GM21786 (cell line): ENCODE measurements around the gene TSPEAR.
"Not testable (repeated sequence)": the region's sequence is repeated elsewhere in the genome, so short reads cannot be mapped to it uniquely, and the experiment has no call there.

Experiments used
- ATAC-seq: cut with Tn5 transposase; IDR thresholded peaks from one replicate; pipeline ENCODE4 v1.9.1; 2021; ENCODE audit not compliant: unreplicated experiment

TSPEAR gene

DNA sequence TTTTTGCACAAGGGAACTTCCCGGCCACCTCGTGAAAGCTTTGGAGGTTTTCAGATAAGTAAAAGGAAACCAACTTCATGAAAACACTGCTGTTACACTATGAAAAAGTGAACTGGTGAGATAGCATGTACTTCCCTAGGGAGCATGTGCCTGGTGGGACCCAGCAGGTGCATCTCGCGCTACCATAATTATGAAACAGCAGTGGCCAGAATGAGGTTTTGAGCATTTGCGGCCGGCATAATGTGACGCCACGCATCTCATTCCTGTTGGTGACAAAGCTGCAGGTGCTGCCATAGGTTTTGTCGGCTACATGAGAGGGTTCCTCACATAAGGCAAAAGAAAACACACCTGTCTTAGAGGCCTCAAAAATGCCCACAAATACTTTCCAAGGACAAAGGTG, 154.5 kb downstream of the TSPEAR start:
- ATAC-seq: no peak

DNA sequence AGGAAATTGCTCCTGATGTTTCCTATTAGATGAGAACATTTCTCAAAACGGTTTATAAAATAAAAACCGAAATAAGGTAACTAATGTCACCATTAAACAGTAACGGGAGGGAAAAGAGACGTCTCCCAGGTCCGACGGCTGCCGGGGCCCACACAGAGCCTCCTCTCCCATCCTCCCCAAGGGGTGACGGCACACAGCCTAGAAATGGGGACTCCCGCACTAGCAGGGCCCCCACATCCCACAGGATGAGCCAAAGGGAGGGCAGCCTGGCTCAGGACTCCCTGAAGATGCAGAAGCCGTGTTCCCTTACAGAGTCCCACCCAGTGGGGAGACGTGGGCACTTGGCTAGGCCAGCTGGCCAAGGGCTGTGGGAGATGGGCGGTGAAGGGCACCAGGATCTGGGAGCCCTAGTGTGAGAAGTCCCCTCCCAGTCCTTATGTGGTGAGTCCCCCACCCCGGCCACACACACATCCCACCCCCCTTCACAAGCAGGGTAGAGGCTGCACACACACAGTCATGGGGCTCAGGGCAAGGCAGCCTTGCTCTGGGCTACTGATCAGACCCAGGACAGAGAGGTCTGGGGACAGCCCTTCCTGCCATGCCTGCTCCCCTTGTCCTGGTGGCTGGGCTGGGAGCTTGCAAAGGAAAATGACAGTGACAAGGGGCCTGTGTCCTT, 156.0 kb downstream of the TSPEAR start:
- no peak for ATAC-seq

DNA sequence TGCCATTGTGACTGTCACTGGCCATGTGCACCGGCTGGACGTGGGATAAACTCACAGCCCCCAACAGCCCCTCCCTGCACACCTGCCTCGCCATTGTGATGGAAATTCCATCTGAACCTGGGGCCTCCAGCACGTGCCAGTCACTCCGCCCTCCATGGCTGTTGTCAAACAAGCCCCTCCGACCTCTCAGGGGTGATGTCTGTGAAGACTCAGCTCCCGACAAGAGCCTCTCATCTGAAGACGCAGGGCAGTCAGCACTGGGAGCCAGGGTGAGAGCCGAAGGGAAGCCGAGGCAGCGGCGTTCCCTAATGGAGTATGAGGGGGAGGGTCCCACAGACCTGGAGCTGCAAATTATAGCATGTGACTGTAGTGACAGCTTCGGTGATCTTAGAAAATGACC, 158.7 kb downstream of the TSPEAR start:
- no peak for ATAC-seq

DNA sequence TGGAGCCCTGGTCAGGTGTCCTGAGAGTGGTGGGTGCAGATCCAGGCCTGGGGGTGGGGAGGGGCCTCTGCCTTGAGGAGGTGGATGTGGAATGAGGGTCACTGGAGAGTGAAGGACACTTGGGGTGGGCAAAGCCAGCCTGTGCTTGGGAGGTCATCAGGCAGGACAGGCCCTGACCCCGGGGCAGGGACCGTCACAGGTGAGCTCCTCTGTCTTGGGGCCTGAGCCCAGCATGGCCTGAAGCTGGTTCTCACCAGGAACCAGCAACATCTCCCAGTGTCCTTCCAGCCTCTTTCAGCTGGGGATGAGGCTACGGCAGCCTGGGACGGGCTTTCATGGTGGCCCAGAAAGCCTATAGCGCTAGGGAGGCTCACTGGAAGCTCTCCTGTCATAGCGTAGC, 159.2 kb downstream of the TSPEAR start:
- no peak for ATAC-seq

DNA sequence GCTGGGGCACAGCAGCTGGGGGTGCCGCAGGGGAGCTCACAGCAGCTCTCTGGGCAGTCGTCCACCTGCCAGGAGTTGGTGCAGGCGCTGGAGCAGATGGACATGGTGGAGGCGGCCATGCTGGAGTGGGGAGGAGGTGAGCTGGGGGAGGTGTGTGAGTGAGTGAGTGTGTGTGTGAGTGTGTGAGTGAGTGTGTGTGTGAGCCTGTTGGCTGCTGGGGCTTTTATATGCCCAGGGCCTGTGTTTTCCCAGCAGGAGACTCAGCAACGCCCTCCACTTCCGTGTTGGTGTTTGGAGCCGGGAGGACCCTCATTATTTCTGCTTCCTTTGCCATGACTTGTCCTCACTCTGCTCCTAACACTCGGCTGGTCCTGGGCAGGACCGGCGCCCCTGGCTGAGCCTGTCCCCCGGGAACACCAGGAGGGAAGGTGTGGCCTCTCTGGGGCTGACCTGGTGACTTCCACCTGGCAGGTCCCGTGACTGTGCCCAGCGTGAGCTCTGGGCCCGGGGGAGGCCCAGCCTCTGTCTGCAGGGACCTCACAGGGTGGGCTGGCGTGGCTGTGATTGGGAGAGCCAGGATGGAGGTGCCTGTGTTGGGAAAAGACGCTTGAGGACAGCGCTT, 159.9 kb downstream of the TSPEAR start, which contains the start of gene KRTAP10-2:
KRTAP10-2 (minus strand) TSS at position 166 of the 622 bp plus-strand sequence; CDS start at position 119, 47 bp downstream.
- no peak for ATAC-seq

DNA sequence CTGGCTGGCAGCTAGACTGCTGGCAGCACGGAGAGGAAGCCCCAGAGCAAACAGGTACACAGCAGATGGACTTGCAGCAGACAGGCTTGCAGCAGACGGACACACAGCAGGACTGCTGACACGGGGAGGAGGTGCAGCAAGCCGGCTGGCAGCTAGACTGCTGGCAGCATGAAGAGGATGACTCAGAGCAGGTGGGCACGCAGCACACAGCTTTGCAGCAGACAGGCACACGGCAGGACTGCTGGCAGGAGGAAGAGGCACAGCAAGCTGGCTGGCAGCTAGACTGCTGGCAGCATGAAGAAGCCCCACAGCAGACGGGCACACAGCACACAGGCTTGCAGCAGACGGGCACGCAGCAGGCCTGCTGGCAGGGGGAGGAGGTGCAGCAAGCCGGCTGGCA, 160.6 kb downstream of the TSPEAR start:
- ATAC-seq: no peak

DNA sequence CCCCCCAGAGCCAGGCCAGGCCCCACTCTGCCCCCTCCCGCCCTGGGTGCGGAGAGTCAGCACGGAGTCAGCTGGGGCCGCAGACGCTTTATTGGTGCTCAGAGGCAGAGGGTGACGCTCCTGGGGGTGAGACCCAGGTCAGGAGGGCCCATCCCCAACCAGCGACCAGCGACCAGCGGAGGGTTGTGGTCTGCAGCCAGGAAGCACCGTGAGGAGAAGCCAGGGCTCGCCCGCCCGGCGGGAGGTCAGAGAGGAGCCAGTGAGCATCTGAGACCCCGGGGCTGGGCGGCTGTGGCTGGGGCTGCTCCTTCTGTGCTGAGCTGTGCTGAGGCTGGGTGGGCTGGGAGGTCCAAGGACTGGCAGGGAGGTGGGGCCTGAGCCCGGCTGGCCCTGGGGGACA, 161.1 kb downstream of the TSPEAR start:
- not testable (repeated sequence) for ATAC-seq

DNA sequence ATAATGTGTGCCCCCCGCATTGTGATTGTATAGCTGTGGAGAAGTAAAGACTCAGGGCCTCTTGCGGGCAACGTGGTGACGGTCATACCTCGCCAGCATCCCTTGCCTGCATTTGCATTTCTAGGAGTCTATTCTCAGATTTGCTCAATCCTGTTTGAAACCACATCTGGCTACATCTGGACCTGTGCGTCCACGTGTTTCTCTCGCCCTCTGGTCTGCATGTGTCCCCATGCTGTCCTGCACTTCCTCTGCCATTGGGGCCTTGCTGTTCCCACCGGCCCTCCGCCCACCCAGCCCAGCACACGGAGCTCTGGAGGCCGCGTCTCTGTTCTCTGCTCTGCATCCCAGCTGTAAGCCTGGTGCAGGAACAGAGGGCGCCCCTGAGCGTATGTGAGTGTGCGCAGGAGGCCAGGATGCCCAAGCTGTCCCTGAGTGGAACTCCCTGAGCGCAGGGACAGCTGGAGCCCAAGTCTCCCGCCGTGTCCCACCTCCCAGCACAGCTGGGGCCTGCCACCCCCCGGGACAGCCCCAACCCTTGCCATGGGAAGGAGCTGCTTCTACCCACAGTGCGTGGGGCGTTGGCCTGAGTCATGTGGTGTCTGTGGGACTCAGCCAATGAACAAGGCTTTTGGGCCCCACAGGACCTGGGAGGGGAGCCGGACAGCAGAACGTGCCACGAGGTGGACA, 161.7 kb downstream of the TSPEAR start:
- ATAC-seq: no peak

DNA sequence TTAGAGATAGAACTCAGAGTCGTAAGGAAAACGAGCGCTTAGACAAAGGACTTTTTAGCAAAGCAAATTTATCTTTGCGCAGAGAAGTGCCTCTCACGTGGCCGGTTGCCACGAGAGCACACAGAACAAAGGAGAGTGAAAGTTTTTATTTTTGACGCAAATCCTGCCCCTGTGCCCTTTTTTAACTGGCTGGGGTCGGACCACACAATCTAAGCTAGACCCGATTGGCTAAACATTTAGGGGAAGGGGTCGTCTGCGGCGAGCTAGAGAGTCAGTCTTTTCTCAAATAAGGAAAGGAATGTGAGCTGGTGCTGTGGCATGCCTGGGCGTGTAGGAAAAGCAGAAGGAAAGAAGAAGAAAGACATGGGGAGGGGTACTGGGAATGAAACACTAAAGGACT, 162.4 kb downstream of the TSPEAR start:
- no peak for ATAC-seq

DNA sequence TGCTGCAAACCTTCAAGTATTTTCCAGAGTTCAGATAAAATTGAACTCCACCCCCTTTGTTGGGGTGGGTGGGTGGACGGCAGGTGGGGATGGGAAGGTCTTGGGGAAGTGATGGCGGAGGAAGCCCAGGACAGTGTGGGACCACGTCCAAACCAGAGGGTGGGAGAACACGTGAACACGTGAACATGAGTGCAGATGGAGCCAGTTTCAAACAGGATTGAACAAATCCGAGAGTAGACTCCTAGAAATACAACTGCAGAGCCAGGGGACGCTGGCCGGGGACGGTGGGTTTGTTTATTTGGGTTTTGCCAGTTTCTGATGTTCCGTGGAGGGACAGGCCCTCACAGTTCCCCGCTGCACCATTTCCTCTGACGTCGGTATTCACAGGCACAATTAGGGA, 163.0 kb downstream of the TSPEAR start:
- no peak for ATAC-seq

DNA sequence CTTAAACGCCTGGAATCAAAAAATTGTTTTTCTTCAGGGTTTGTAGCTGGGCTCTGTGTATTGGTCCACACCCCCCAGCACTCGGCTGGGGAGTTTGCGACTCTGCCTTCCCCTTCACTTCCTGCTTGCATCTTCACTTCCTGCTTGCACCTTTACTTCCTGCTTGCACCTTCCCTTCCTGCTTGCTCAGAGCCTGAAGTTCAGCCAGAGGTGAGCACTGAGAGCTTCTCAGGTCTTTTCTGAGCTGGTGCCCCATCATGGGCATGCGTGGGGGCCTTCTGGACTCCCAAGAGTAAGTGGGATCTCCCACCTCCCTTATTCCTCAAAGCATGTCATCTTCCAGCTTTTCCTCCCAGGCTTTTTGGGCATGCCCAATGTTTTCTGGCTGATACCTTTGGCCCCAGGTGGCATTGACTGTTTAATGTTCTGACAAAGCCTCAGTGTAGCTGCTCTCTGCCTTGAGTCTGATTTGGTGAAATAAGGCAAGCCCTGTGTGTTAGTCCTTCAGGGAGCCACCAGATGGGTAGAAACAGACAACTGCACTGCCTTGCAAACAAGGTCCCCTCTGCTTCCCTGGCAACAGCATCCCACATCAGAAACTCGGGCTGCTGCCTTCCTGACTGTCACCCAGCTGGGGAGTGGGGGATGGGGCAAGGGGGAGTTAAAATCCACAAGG, 163.6 kb downstream of the TSPEAR start:
- ATAC-seq: no peak

DNA sequence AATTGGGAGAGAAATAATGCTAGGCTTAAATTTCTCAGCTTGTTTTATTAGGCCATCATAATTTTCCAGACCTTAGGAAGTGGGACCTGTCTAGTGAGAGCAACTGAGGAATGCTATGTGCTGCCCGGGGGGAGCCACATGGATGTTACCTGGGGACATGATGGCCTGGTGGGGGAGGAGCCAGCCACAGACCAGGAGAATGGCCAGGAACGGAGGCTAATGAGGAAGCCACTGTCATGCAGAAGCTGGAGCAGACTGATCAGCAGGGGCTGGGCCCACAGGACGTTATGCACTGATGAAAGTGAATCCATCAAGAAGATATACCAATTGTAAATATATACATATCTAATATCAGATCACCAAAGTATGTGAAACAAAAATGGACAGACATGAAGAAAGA, 166.8 kb downstream of the TSPEAR start:
- no peak for ATAC-seq

DNA sequence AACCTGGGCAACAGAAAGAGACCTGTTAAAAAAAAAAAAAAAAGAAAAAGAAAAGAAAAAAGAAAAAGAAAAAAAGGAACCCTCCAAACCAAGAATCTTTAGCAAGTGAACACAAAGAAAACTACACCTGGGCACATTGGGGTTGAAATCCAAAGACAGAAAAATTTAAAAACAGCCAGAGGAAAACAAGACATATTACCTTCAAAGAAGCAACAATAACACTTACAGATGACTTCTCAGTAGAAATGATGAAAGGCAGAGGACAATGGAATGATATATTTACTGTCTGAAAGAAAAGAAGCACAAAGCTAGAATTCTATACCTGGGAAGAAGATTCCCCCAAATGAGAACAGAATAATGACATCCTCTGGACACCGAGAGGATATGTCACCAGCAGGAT, 168.7 kb downstream of the TSPEAR start:
- no peak for ATAC-seq

DNA sequence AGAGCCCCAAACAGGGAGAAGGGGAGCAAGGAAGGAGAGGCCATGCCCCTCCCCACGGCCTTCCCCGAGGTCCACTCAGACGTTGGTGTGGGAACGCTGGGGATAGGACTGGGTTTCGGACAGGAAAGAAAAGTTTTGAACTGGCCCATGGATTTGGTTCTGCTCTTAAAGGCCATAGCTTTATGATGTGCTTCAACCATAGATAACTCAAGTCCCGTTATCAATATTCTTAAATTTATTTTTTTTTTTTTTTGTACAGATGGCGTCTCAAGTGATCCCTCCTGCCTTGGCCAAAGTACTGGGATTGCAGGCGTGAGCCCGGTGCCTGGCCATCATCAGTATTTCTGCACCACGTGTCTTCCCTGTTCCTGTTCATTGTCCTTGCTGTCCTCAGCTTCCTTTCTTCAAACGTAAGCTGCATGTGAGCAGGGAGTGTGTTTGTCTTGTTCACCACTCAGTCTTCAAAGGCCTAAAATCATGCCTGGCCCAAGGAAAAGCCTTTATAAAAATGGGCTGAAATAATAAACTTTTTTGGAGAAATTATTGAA, 170.6 kb downstream of the TSPEAR start:
- ATAC-seq: no peak

DNA sequence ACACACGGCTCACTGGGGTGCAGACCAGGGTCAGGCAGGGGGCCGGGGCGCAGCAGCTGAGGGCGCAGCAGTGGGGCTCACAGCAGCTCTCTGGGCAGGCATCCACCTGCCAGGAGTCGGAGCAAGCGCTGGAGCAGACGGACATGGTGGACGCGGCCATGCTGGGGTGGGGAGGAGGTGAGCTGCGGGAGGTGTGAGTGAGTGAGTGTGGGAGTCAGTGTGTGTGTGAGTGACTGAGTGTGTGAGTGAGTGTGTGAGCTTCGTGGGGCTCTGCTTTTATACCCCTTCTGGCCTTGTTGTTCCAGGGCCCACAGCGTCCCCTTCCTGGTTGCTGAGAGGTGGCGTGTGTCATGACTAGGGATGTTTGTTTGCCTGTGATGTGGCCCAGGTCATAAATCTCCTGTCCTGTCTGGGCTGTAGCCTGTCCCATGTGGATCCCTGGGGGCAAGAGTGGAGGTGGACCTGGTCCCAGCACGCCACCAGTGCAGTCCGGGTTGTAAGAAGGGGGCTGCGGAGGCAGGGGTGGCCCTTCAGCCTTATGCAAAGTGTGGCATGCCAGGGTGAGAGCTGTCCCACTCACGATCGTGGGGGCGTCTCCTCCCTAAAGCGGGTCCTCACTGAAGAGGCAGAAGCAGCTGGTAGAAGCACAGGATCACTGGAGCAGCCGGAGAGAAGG, 171.2 kb downstream of the TSPEAR start, which contains the start of gene KRTAP10-1:
KRTAP10-1 (minus strand) TSS at position 205 of the 676 bp plus-strand sequence; CDS start at position 160, 45 bp downstream.
- no peak for ATAC-seq

DNA sequence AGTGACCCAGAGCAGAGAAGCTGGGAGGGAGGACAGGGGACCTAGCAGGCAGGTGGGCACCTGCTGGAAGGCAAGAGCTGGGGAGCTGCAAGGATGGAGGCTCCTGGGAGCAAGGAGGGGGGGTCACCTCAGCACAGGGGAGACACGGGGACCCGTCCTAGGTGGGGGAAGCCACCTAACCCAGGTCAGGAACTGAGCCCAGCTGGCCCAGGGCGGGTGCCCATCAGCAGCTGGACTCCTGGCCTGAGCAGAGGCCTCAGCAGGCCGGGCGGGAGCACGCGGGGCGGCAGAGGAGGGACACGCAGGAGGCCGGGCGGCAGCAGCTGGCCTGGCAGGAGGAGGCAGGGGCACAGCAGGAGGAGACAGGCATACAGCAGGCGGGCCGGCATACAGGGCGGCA, 172.3 kb downstream of the TSPEAR start:
- no peak for ATAC-seq

DNA sequence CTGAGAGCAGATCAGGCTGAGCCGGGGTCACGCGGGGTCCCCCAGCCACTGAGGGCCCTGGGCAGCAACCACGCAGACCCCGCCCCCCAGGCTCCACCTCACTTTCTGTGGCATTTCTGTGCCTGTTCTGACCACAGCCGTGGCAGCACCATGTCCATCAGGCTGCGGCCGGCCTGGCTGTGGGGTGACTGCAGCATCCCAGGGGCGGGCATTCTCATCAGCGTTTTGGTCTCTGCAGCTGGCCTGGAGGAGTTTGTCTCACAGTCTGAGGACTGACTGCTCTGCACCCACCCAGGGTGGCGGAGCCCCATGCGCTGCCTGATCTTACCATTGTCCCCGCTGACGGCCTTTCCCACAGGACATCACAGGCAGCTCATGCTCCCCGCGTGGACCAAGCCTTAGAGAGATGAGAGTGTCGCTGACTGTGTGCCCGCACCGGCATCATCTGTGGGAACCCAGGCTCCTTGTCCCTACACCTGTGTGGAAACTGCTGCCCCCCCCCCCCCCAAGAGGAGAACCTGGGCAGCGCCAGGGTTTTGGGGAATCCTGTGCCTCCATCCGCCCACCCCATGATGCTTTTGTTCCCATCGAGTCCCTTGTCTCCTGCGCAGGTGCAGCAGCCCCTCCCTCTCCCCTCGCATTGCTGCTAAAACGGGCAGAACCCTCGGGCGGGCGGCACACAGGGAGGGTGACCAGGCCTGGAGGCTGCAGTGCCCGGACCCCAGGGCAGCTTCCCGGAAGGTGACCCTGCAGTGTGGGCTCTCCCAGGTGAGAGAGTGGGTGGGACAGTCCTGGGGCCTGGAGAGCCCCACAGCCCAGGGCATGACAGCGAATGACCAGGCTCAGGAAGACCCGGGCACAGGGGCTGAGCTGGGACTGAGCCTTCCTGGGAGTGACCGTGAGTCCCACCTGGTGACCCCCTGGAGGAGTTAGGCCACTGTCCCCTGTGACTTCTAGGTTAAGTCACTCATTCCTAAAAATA, 173.2 kb downstream of the TSPEAR start:
- ATAC-seq: no peak

DNA sequence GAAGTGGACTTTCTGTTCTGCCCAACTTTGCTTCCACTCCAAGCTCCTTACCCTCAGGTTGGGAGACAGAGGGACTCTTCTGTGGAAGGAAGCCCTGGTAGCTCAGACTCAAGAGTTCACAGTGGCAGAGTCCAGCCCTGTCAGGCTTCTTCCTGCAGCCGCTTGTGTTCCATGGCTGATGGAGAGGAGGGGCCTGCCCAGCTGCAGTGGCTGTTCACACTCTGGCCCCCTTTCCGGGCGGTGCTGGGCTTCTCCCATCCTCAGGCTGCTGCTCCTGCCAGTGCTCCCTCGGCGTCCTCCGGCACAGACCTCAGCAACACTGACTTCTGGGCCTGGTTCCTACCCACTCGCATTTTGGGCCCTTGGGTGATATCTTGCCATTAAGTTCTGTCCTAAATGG, 175.4 kb downstream of the TSPEAR start:
- ATAC-seq: no peak

DNA sequence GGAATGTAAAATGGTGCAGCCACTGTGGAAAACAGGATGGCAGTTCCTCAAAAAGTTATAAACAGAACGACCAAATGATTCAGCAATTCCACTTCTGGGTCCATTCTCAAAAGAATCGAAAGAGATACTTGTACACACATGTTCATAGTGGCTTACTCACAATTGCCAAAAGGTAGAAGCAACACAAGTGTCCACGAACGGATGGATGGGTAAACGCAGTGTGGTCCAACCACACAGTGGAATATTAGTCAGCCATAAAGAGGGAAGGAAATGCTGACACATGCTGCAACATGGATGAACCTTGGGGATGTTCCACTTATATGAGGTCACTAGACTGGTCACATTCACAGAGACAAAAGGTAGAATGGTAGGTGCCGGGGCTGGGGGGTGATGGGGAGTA, 176.7 kb downstream of the TSPEAR start:
- ATAC-seq: no peak
